ENCODE results near the gene PRDM16.

Gene PRDM16

DNA sequence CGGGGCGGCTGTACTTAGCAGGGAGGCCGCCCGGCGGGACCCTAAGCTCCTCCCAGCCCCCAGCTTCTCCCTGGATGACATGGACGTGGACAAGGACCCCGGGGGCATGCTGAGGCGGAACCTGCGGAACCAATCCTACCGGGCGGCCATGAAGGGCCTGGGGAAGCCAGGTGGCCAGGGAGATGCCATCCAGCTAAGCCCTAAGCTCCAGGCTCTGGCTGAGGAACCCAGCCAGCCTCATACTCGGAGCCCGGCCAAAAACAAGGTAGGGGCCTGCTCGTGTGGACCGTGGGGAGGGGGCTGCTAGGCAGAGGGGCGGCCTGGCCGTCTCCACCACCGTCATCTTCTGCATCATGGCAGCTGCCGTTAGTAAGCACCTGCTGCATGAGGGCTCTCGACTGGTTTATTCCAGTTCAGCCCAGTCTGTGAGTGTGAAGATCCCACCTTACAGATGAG is 394.4 kb downstream of the PRDM16 start:
- DNase-seq (ENCODE audit: low read depth) = no peak

DNA sequence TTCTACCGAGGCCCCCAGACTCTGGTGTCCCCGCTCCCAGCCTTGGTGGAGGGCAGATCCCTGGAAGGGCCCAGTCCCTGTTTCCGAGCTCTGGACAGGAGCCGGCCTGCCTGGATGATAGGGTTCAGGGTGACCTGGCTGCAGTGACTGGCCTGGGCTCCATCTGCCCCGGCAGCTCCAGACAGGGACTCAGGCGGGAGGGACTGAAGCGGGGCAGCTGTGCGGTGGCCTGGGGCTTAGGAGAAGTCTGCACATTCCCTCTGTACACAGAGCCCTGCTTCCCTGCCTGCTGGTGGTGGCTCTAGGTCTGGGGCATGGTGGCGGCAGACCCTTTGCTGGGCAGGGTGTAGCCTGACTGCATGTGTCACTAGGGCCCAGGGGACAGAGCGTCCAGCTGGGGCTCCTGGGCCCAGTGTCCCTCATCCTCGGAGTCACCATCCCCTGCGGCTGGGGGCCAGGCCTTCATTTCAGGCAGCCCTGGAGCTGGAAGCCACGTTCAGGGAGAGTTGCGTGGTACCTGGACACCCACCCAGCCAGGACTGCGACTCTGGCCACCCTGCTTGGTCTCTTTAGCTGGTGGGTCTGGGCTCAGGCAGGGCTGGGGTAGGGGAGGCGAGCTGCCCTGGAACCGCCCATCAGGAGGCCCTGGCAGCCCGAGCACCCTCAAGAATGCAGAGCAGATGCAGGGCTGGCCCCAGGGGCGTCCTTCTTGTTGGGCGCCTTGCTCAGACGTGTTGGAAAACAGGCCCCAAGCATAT is 395.1 kb downstream of the PRDM16 start:
- no peak for DNase-seq (ENCODE audit: low read depth)

DNA sequence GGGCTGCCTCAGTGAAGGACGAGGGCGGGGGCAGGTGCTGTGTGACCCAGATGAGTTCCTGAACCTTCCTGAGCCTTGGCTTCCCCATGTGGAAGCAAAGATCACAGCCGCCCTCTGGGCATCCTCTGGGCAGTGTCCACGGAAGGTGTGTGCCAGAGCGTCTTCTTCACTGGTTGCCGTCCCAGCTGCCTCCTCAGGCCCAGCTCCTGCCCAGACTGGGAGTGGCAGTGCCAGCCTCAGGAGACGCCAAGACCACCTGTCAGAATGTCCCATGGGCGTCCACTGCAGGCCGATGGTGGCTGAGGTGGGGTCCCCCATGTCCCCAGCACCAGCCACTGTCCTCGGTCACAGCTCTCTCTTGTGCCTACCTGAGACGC is 395.6 kb downstream of the PRDM16 start:
- no peak for DNase-seq (ENCODE audit: low read depth)

DNA sequence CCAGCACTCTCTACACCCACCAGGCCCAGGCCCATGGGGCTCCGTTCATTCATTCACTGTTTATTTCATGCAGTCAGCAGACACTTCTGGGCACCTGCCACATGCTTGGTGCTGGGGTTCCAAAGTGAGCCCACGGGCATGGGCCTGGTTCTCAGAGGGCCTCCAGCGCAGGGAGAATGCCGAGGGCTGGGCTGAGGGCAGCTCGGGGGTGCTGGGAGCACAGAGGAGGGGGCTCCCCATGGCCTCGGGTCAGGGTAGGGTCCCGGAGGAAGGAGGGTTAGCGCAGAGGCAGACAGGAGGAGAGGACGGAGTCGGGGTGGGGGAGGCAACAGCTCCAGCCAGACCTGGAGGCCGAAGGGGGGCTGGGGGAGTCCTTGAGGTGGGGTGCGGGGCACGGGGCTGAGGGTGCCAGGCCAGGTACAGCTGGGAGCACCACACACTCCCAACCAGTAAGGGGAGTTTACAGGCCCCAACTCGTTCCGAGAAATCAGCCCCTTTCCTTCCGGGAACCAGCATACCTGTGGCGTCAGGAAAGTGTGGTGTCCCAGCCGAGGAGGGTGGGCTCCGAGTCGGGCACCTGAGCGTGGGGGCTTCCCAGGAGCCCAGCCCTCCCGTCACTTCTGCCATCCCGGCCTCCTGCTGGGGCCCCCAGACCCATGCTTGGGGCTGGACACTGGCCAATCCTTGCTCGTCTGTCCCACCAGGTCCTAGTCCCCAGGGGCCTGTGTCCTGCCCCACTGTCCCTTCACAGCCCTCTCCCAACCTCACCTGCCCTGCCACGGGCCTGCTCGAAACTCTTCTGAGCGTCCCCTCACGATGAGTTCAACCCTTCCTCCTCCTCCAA is 396.3 kb downstream of the PRDM16 start:
- DNase-seq (ENCODE audit: low read depth) = no peak

DNA sequence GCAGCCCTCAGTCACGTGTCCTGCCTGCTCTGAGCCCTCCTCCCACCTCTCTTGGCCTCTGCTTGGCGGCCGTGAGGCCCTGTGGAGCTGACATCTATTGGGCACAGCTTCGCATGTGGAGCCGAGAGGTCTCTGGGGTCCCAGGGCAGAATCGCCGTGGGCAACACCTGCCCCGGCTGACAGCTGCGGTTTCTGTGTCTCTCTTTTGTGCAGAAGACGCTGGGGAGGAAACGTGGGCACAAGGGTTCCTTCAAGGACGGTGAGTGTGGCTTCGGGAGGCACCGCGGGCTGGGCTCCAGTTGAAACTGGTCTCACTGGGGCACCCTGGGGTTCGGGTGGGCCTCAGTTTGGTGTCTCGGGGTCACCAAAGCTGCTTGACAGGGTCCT is 396.9 kb downstream of the PRDM16 start:
- no peak for DNase-seq (ENCODE audit: low read depth)

DNA sequence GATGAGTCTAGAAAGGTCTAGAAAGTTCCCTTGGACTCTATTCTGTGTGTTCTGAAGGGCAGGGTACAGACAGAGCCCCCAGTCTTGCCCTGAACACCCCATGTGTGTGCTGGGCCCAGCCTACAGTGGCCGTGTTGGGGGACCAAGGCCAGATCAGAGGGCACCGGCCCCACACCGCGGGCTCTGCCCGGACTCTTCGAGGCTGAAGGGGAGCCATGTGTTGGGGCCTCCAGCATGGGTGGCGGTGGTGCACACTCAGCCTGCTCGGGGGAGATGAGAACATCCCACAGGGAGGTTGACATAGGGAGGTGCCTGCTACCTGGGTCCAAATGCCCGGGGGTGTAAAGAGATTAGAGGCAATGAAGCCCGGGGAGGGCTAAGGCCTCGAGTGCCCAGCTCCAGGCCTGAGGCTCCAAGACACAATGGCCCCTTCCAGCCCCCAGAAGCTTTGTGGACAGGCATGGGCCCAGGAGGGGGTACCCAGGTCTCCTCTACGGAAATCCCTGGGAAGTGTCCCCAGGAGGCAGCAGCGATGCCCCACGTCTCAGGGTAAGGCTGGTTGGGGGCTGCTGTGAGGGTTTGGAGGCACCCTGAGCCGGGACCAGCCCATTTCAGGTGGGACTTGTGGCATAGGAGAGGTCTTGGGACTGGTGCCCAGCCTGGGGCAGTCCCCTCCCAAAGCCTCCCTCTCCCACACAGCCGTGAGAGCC is 397.5 kb downstream of the PRDM16 start:
- no peak for DNase-seq (ENCODE audit: low read depth)

DNA sequence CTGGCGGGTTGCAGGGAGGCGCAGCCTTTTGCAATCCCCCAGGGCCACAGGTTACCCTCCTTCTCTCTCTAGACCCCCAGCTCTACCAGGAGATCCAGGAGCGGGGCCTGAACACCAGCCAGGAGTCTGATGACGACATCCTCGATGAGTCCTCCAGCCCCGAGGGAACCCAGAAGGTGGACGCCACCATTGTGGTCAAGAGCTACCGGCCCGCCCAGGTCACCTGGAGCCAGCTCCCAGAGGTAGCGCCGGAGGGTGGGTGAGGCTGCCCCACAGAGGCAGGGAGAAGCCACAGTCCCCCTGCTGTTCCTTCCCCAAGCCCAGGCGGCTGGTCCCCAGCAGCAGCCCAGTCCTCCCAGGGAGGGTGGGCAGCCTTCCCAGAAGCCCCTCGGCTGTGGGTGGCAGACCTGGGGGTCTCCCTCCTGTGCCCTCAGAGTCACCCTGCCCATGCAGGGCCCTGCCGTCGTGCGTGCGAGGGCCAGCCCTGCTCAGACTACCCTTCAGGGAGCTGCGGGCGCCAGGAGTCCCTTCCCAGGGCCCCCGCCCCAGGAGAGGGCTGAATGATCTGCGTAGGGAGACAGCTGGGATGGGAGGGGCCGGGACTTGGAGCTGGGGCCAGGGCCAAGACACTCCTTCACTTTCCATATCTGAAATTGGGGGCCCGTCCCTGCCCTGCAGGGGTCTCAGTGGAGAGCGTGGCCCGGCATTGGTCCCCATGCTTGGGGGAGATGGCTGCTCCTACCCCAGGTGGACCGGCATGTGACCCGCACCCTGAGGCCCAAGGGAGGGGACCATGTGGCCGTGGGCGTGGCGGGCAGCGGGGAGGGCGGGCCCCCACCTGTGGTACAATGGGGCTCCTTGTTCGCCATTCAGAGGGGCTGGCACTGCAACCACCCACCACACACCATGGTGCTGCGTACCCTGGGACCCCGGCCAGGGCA is 398.4 kb downstream of the PRDM16 start:
- DNase-seq (ENCODE audit: low read depth) = no peak

DNA sequence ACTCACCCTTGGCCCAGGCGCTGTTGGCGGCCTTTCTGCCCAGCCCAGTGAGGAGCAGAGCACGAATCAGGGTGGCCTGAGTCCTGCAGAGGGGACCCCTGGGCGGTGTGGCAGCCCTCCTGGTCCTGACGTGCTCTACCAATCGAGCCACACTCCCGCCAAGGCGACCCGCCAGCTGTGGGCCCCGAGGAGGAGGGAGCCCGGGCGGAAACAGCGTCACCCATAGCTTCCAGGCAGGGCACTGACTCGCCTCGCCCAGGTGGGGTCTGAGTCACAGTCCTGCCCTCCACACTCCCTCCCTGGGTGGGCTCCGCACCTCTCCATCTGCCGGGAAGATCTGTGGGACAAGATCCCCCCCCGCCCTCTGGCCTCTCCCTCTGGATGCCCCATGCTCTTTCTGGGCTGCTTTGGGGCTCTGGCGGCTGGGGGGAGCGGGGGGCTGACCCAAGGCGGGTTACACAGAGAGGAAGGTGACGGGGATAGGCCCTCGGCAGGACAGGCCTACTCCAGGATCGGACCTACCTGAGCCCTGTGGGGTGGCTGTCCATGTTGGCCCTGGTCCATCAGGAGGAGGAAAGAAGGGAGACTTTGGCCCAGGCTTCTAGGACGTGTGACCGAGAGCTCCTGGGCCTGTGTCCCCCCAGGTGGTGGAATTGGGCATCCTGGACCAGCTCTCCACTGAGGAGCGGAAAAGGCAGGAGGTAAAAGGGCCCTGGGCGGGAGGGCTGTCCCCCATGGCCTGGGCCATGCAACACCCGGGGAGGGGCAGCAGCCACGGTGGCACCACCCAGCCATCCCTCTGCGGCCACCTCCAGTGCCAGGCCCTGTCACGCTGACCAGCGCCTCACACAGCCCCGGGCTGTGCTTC is 399.5 kb downstream of the PRDM16 start:
- DNase-seq (ENCODE audit: low read depth) = no peak

DNA sequence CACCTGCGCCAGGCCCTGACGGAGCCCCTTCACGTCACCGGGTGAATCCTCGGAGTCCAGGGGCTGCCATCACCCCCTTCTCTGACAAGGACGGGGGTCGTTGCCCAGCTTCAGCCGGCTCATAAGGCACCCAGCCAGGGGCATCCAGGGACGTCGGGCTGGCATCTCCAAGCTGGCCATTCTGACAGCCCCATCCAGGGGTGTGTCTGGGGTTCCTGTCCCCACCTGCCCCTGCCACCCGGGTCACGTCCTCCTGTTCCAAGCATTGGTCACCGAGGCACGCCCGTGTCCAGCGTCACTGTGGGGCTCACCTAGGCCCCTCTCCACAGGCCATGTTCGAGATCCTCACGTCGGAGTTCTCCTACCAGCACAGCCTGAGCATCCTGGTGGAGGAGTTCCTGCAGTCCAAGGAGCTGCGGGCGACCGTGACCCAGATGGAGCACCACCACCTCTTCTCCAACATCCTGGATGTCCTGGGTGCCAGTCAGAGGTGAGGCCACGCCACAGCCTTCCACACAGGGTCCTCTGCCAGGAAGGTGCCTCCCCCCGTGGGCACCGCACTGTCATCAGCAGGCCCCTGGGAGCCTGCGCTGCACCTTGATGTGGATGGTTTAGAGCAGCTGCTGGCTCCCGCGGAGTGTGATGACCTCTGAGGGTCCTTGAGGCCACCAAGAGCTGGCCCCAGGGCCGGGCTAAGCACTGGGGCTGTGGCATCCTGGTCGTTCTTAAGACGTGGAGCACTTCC is 400.3 kb downstream of the PRDM16 start:
- DNase-seq (ENCODE audit: low read depth) = no peak

DNA sequence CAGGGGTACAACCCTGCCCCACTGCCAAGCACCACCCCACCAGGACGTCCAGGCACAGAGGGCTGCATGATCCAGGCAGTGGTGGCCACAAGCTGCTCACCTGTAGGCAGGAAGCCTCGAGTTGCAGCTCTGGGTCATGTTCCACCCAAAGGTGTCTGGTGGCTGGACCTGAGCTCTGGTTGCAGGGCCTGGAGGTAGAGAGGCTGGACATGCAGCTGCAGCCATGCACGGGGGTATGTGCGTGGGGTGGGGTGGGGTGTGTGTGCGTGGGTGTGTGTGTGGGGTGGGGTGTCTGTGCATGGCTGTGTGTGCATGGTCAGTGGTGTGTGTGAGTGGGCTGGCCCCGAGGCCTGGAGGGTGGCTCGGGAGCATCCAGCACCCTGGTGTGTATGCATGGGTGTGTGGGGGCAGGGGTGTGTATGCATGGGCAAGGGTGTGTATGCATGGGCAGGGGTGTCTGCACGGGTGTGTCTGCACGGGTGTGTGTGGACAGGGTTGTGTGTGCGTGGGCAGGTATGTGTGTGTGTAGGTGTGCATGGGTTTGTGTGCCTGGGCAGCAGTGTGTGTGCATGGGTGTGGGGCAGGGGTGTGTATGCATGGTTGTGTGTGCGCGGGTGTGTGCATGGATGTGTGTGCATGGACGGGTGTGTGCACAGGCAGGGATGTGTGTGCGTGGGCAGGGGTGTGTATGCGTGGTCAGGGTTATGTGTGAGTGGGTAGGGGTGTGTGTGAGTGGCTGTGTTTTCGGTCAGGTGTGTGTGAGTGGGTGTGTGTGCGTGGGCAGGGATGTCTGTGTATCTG is 401.0 kb downstream of the PRDM16 start:
- DNase-seq (ENCODE audit: low read depth) = no peak

DNA sequence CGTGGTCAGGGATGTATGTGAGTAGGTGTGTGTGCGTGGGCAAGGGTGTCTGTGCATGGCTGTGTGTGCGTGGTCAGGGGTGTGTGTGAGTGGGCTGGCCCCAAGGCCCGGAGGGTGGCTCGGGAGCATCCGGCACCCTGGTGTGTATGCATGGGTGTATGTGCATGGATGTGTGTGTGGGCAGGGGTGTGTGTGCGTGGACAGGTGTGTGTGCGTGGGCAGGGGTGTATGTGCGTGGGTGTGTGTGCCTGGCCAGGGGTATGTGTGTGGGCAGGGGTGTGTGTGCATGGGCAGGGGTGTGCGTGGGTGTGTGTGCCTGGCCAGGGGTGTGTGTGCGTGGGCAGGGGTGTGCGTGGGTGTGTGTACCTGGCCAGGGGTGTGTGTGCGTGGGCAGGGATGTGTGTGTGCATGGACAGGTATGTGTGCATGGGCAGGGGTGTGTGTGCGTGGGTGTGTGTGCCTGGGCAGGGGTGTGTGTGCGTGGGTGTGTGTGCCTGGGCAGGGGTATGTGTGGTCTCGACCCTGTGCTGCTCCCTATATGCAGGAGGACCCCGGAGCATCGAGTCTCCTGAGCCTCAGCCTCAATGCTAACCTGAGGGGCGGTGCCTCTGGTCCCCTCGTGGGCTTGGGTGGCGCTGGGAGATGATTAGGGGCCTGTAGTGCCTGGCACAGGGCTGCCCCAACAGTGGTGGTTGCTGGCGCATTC is 401.8 kb downstream of the PRDM16 start:
- no peak for DNase-seq (ENCODE audit: low read depth)

DNA sequence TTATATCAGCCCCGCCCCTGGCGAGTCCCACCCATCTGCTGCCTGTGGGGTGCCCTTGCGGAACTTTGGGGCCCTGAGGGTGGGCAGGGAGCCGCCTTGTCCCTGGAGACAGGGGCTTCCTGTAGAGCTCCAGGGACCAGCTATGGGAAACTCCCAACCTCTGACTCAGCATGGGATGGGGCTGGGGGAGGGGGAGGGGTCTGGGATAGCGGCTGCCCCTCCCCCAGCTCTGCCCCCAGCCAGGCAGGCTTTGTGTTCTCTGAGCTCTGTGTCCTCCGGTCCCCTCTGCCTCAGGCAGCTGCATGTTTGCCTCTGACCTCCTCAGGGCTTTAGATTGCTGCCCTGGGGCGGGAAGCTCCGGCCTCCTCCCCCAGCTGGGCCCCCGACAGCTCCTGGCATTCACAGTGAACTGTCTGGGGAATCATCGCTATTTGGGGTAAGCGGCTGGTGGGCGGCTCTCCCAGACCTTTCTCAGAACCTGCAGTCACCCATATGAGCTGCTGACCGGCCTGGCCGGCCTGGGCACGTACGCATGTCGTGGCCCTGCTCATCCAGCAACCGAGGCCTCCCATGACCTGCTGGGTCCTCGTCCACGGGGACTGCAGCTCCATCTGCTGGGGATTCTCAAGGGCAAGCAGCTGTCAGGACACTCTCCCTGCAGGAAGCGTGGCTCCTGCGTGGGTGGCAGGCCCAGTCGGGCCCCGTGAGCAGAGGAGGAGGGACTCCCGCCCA is 402.5 kb downstream of the PRDM16 start:
- DNase-seq (ENCODE audit: low read depth) = no peak

DNA sequence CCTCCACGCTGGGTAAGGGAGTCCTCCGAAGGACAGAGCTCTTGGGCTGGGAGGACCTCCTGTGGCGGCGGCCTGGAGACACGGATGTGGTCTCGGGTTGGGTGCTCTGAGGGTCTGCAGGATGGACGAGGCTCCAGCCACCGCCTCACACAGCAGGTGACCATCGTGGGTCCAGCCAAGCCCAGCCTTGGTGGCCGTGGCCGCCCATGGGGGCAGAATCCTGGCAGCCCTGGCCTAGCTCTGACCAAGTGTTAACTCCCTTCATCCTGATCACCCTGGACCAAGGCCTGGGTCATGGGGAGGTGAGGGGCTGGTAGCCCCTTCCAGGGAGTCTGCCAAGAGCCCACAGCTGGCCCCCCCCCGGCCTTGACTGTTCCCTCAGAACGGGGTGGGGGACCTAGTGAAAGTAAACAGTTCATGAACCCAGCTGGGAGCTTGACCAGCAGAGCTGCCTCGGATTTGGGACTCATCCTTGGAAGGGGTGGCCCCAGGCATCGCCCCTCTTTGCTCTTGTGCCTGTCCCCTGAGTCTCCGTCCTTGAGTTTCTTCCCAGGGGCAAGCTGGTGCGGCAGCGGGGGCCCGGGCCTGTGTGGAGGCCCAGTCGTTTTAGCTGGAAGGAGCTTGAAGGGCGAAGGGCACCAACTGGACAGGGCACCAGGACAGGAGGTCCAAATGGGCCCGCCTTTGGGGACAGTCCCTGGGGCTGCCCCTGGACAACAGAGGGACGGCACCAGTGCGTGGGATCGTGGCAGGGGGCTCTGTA is 403.3 kb downstream of the PRDM16 start:
- DNase-seq (ENCODE audit: low read depth) = no peak

DNA sequence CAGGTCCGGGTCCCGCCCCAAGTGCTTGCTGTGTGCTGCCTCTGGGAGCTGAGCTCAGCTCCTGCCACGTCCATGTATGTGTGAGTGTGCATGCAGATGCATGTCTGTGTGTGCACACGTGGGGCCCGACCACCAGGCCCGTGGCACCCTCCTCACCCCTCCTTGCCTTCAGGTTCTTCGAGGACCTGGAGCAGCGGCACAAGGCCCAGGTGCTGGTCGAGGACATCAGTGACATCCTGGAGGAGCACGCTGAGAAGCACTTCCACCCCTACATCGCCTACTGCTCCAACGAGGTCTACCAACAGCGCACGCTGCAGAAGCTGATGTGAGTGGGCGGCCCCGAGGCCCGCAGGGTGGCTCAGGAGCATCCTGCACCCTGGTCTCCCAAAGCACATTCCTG is 403.9 kb downstream of the PRDM16 start:
- no peak for DNase-seq (ENCODE audit: low read depth)

DNA sequence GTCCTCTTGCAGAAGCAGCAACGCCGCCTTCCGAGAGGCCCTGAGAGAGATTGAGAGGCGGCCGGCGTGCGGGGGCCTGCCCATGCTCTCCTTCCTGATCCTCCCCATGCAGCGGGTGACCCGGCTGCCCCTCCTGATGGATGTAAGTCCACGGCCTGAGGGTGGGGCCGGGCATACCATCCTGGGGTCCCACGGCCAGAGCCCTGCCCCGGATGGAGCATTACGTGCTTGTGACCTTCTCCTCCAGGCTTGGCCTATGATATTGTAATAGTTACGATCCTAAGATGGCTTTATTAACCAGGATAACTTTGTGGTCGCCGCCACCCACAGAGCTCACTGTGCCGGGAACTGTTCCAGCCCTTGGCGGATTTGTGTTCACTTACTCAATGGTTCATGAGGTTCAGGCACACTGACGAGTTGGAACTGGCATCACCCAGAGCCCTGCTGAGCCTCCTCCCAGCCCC is 404.4 kb downstream of the PRDM16 start:
- no peak for DNase-seq (ENCODE audit: low read depth)

DNA sequence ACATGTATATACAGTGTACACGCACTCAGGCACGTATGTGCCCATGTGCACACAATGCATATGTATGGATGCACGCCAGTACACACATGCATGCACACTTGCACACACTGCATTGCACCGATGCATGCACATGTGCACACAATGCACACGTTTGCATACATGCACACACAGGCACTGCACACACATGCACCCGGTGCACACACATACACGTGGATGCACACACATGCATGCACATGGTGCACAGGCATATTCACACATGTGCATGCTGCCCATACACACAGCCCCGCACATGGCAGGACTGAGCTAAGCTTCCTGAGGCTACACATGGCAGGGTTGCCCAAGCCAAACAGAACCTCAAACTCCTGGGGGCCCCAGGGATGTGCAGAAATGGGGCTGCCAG is 405.0 kb downstream of the PRDM16 start:
- no peak for DNase-seq (ENCODE audit: low read depth)

DNA sequence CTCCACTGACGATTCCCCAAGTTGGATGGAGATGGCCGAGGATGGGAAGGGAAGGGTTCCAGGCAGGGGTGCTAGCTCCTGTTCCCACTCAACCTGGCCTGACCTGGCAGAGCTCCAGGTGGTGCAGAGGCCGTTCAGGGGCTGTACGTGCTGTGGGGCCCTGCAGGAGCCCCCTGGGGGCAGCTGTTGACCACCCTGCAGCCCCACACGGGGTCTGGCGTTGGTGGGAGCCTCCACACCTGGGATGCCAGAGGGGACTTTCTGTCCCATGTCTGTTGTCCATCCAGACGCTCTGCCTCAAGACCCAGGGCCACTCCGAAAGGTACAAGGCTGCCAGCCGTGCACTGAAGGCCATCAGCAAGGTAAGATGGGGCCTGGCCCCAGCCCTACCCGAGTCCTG is 405.4 kb downstream of the PRDM16 start:
- no peak for DNase-seq (ENCODE audit: low read depth)

Data from stimulated activated CD8-positive, alpha-beta memory T cell treated with anti-CD3 and anti-CD28 coated beads, Interleukin-15, amount 100 ng/mL, for 24 hours (primary cell).